ENCODE data around the gene PRR13.
"Not testable (repeated sequence)": the region's sequence is repeated elsewhere in the genome, so short reads cannot be mapped to it uniquely, and the experiment has no call there.

The PRR13 gene

DNA sequence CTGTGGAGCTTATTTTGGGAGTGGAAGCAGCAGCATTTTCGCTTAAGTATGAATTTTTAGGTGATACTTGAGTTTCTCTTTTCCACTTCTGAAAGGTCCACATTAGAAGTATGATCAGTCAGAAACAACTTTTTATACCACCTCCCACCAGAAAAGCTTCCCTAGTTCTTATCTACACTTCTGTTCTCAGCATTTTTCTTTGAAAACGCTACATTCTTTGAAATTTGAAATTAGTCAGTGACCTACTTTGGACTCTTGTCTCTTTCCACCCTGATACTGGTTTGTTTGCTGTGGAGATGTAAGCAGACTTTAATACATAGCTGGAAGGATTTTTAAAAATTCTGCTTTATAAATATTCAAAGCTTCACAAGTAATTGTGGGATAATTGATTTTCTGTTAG is 32.5 kb downstream of the PRR13 start:
- DNase-seq = no peak

- DNase-seq = no peak
Measured at GRCh38 chr12:53474819-53475218, 33.3 kb downstream of the PRR13 start.

GRCh38 chr12:53476769-53477209 is 35.3 kb downstream of the PRR13 start:
- DNase-seq = no peak

- DNase-seq = no peak
Measured at GRCh38 chr12:53478865-53479264, 37.3 kb downstream of the PRR13 start.

DNA sequence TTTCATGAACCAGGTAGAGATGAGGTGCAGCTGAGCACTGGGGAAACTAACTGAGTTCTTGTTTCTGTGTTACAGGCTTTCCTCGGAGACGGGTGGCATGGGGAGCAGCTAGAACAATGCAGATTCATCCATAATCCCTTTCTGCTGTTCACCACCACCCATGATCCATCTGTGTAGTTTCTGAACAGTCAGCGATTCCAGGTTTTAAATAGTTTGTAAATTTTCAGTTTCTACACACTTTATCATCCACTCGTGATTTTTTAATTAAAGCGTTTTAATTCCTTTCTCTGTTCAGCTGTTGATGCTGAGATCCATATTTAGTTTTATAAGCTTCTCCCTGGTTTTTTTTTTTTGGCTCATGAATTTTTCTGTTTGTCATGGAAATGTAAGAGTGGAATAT is 37.8 kb downstream of the PRR13 start:
- DNase-seq = no peak

- DNase-seq = no peak
Measured at GRCh38 chr12:53480491-53481442, 39.2 kb downstream of the PRR13 start.

DNA sequence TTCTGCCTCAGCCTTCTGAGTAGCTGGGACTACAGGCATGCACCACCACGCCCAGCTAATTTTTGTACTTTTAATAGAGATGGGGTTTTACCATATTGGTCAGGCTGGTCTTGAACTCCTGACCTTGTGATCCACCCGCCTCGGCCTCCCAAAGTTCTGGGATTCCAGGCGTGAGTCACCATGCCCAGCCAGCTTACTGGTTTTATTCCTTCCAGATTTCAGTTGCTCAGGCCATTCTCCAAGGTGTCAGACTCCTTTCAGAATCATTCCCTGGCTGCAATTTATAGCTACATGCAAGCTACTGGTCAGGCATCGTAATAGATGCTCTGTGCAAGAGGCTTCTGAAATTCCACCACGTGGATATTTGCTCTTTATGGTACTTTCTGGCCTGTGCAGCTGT is 39.9 kb downstream of the PRR13 start:
- DNase-seq = not testable (repeated sequence)

DNA sequence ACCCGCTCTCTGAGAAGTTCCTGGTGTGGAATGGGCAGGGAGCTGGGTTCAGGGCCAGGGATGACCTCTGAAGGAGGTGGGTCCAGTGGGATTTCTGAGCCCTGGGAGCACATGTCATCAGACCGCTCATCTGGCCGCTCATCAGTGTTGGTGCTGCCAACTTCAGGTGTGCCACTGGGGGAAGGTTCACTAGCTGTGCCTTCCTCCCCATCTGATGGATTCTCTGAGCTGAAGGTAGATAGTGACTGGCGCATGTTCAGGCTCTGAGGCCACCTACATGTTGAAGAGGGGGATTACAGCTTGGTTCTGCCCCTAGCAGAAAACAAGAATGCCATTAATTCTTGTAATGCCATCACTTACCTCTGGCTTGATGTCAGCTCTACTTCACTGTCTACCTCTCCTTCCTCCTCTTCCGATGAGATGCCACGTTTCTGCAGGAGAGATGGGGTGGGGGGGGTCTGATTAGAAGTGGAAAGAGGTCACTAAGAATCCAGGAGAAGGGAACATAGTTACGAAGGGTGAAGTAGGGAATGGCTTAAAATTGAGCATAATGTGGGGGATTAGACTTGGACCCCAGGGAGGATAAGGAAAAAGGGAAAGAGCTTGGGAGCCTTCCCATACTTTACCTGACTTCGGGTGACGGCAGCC is 40.5 kb downstream of the PRR13 start:
- DNase-seq = no peak

DNA sequence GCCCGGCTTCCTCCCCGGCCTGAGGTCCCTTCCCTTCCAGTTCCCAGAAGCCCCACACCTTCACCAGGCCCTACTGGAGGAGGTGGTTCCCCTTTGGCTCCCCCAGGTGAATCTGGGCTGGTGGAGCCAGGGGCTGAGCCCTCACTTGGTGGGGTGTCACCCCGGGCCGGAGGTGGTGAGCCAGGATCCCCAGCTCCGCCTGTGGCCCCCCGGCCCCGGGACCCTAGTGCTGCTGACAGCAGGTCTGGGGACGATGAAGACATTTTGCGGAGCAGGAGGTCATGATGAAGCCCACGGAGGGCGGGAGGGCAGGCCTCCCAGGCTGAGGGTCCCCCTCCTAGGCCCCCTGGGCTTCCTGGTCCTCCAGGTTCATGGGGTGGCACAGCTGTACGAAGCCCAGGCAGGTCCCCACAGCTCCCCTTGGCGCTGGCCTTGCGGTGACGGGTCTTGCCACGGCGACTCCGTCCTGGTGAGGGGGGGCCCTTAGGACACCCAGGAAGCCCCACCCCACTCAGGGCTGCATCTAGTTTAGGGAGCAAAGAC is 41.2 kb downstream of the PRR13 start:
- DNase-seq = no peak

- no peak for DNase-seq
Measured at GRCh38 chr12:53483225-53483978, 41.9 kb downstream of the PRR13 start.

DNA sequence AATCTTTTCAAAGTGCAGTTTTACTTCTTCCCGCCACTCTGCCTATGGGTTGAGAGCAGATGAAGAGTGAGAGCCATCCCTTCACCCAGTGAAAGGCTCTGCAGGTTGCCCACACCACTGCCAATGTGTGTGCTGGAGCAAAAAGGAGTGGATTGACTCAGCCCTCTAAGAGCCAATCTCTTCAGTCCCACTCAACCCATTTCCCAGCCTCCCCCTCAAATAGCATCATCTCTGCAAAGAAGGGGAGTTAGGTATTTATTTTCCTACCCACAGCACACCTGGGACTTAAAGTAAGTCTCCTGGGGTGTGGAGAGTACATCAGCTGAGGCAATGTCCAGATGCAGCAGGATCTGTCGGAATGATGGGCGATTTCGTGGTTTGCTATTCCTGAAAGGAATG is 42.4 kb downstream of the PRR13 start:
- no peak for DNase-seq

- DNase-seq = no peak
Measured at GRCh38 chr12:53484686-53485575, 43.4 kb downstream of the PRR13 start.

DNA sequence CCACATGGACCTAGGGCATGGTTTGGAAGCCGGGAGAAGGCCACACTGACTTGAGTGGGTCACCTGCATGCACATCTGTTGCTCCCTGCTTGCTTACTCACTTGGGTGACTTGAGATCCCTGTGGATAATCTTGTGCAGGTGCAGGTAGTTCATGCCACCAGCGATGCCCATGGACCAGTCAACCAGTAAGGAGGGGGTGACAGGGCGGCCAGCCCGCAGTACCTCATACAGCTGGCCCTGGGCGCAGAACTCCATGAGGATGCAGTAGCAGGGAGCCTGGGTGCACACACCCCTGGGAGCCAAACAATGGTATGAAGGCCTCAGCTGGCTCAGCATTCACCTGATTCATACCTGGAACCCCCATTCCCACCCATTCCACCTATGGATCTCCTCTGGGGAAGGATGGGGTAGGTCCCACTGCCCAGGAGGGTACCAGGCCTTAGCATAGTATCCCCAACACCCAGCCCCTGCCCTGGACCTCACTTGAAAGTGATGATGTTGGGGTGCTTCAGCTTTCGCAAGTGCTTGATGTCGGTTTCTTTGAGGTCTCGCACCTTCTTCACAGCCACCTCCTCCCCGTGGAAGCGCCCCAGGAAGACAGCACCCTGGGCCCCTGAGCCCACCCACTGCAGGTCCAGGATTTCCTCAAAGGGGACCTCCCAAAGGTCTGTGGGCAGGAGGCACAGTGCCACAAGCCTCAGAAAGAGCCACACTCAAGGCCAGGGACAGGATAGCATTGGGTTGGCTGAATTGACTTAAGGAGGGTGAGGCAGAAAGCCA is 44.6 kb downstream of the PRR13 start:
- no peak for DNase-seq

GRCh38 chr12:53486736-53487487 is 45.4 kb downstream of the PRR13 start:
- DNase-seq = no peak

- no peak for DNase-seq
Measured at GRCh38 chr12:53489242-53489864, 47.8 kb downstream of the PRR13 start.

GRCh38 chr12:53492188-53492587 is 50.7 kb downstream of the PRR13 start:
- no peak for DNase-seq

DNA sequence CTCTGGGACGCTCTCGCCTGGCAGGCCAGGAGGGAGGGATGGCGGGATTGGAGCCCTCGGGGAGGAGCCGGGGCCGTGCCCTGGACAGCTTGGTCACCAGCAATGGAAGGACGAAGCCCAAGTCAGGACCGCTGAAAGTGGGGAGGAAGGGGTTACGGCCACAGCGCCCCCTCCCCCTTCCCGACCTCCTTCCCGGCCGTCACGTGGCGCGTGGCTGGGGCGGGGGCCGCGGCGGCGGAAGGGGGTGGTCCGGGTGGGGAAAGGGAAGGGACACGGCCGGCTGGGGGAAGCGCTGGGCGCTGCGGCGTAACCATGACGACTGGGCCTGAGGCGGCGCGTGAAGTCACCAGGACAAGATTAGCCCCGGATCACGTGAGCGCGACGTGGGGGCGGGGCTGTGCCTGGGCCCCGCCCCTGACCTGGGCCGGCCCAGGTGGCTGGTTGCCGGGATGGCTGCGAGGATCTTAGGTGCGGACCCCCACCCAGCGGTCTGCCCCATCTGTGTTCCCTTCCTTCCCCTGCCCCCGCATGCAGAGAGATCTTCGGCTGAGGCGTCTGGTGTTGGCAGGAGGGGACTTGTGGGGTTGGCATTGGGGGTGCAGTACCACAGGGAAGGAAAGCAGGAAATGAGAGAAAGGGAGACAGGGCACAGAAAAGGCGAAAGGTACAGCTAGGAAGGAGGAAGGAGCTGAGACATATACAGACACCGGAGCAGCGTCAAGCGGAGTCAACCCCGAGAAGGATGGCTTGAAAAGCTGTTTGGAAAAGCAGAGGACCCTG is 51.5 kb downstream of the PRR13 start:
- peak; percentile 77 for DNase-seq

DNA sequence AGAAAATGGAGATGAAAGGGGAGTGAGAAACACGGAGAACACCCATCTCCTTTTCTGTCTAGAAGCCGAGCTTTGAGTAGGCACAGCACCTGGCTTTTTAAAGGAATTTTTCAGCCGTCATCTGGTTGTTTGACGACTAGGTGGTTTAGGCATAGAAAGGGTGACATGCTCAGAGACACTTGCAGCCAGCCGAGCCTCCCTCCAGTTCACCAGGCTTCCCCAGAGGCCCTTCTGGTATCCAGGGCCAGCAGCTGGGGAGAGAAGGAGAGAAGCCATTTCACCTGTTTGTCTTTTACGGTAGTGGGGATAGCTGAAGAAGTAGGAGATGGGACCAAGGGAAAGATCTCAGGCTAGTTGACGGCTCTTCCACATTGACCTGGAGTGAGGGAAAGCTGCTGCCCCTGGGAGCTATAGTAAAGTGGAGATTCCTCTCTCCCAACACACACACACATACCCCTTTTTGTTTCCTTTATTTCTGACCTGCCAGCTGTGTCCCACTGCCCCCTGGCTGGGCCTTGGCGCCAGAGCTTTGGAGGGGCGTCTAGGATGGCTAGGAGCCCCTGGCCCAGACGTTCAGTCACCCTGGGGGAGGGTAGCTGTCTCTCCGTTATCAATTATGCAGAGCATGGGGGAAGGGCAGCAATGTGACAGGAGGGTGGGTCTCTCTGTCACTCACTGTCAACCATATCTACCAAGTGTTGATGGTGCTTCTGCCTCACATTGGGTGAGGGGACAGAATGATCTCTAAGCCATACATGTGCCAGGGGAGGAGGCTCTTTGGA is 52.3 kb downstream of the PRR13 start:
- DNase-seq = no peak

Data from activated effector memory CD4-positive, alpha-beta T cell treated with Interleukin-2 at 50 U/mL for 16 hours (primary cell).